GM12801 (cell line): Measurements from ENCODE around the gene LBR.
A peak's percentile ranks its signal among the peaks of the same experiment; 100 is the strongest.

Source experiments
- CTCF ChIP-seq: IDR thresholded peaks from one replicate; pipeline ENCODE4 v1.5.1; 2011; ENCODE audit warnings: control low read depth; ENCODE audit not compliant: insufficient read length; ENCODE audit errors: extremely low read depth

LBR gene

GRCh38 chr1:225427235-225428067, at the start of gene LBR:
Gene LBR (minus strand): TSS chr1:225428038. CDS start chr1:225424075, 3,963 bp downstream.
- no peak for TF ChIP-seq CTCF

- TF ChIP-seq CTCF = no peak
These were observed 49.6 kb upstream of the LBR start for GRCh38 chr1:225477296-225477911.

- no peak for TF ChIP-seq CTCF
These were observed 48.7 kb upstream of the LBR start for GRCh38 chr1:225476538-225476988.

GRCh38 chr1:225476100-225476511, 48.3 kb upstream of the LBR start:
- no peak for TF ChIP-seq CTCF

GRCh38 chr1:225474986-225475820, 47.4 kb upstream of the LBR start:
- peak; percentile 82 for TF ChIP-seq CTCF

GRCh38 chr1:225474439-225474985, 46.7 kb upstream of the LBR start:
- no peak for TF ChIP-seq CTCF
